NT2/D1 (cell line): ENCODE data around the gene EMD.
"Not testable (repeated sequence)": the region's sequence is repeated elsewhere in the genome, so short reads cannot be mapped to it uniquely, and the experiment has no call there.

ENCODE experiments used
- DNase-seq: peaks from one replicate; pipeline ENCODE4 v3.0.0-alpha.2; 2011; ENCODE audit warnings: low read depth, low spot score
- H3K27me3 ChIP-seq: 2 replicates; pipeline ENCODE4 v1.6.0; 2011; ENCODE audit warnings: mild to moderate bottlenecking; ENCODE audit not compliant: insufficient read length, insufficient read depth
- H3K36me3 ChIP-seq: 2 replicates; pipeline ENCODE4 v1.6.1; 2011; ENCODE audit warnings: mild to moderate bottlenecking, low read length, mixed read lengths; ENCODE audit not compliant: insufficient read depth, insufficient read length
- H3K4me1 ChIP-seq: 2 replicates; pipeline ENCODE4 v1.5.1; 2011; ENCODE audit not compliant: insufficient read depth, insufficient read length
- H3K4me3 ChIP-seq: 2 replicates; pipeline ENCODE4 v1.5.1; 2011; ENCODE audit warnings: low read depth; ENCODE audit not compliant: insufficient read length
- H3K9ac ChIP-seq: 2 replicates; pipeline ENCODE4 v1.6.0; 2011; ENCODE audit warnings: low read depth; ENCODE audit not compliant: insufficient read length
- H3K9me3 ChIP-seq: 2 replicates; pipeline ENCODE4 v1.5.1; 2011; ENCODE audit warnings: mild to moderate bottlenecking, low read length; ENCODE audit not compliant: insufficient read depth
- SUZ12 ChIP-seq: IDR thresholded peaks from 2 replicates; pipeline ENCODE4 v1.6.1; 2011; ENCODE audit not compliant: insufficient read length, insufficient read depth; ENCODE audit errors: extremely low read depth
- YY1 ChIP-seq: IDR thresholded peaks from 2 replicates; pipeline ENCODE4 v1.6.1; 2011; ENCODE audit not compliant: insufficient read length, insufficient read depth
- ZNF274 ChIP-seq: IDR thresholded peaks from 2 replicates; pipeline ENCODE4 v1.6.1; 2011; ENCODE audit warnings: mild to moderate bottlenecking, low read depth, low read length

EMD gene

GRCh38 chrX:154381271-154381670, 2.2 kb downstream of the EMD start:
- TF ChIP-seq ZNF274 (no peak), SUZ12 (no peak), YY1 (no peak)
- no peaks in the 10 kb centered on the region for H3K27me3 ChIP-seq
- no peaks in the 10 kb centered on the region for H3K9me3 ChIP-seq
- H3K4me3 ChIP-seq: no peak overlapping the region
- H3K9ac ChIP-seq: no peak overlapping the region
- no peak for DNase-seq
- H3K4me1 ChIP-seq: peaks cover 2% of the 10 kb centered on the region
- peaks cover 14% of the 10 kb centered on the region for H3K36me3 ChIP-seq

- Histone ChIP-seq H3K27me3 (no peaks in the 10 kb centered on the region), H3K4me3 (no peak overlapping the region), H3K9ac (no peak overlapping the region), H3K4me1 (peaks cover 2% of the 10 kb centered on the region), H3K9me3 (no peaks in the 10 kb centered on the region), H3K36me3 (peaks cover 14% of the 10 kb centered on the region)
- TF ChIP-seq ZNF274: no peak
- TF ChIP-seq YY1: no peak
- TF ChIP-seq SUZ12: no peak
- no peak for DNase-seq
These were observed 3.5 kb downstream of the EMD start for GRCh38 chrX:154382483-154383069.

GRCh38 chrX:154383359-154384283, 4.5 kb downstream of the EMD start:
- TF ChIP-seq ZNF274 (no peak), YY1 (no peak), SUZ12 (no peak)
- H3K27me3 ChIP-seq: no peaks in the 10 kb centered on the region
- H3K9me3 ChIP-seq: no peaks in the 10 kb centered on the region
- H3K36me3 ChIP-seq: peaks cover 14% of the 10 kb centered on the region
- H3K4me3 ChIP-seq: no peak overlapping the region
- H3K4me1 ChIP-seq: peaks cover 2% of the 10 kb centered on the region
- no peak for DNase-seq
- no peak overlapping the region for H3K9ac ChIP-seq

GRCh38 chrX:154384284-154384892, 5.3 kb downstream of the EMD start:
- H3K27me3 ChIP-seq: no peaks in the 10 kb centered on the region
- DNase-seq: no peak
- peaks cover 2% of the 10 kb centered on the region for H3K4me1 ChIP-seq
- H3K9ac ChIP-seq: no peak overlapping the region
- no peaks in the 10 kb centered on the region for H3K9me3 ChIP-seq
- TF ChIP-seq ZNF274: no peak
- no peak for TF ChIP-seq YY1
- TF ChIP-seq SUZ12: no peak
- no peak overlapping the region for H3K4me3 ChIP-seq
- H3K36me3 ChIP-seq: peaks cover 14% of the 10 kb centered on the region

- not testable (repeated sequence) for H3K4me1 ChIP-seq, H3K9me3 ChIP-seq, H3K27me3 ChIP-seq, H3K36me3 ChIP-seq, H3K9ac ChIP-seq, H3K4me3 ChIP-seq, DNase-seq
These were observed 9.0 kb downstream of the EMD start for GRCh38 chrX:154388094-154388493.

GRCh38 chrX:154388649-154389048, 9.6 kb downstream of the EMD start:
- H3K4me1 ChIP-seq, H3K27me3 ChIP-seq, DNase-seq, H3K36me3 ChIP-seq, H3K4me3 ChIP-seq, H3K9ac ChIP-seq, H3K9me3 ChIP-seq: not testable (repeated sequence)

- not testable (repeated sequence) for H3K27me3 ChIP-seq, H3K4me3 ChIP-seq, DNase-seq
These were observed 11.0 kb downstream of the EMD start for GRCh38 chrX:154389812-154390747.

GRCh38 chrX:154396363-154396762, 17.3 kb downstream of the EMD start:
- H3K27me3 ChIP-seq, H3K4me1 ChIP-seq, H3K4me3 ChIP-seq, DNase-seq, H3K9me3 ChIP-seq, H3K9ac ChIP-seq: not testable (repeated sequence)
- H3K36me3 ChIP-seq: peaks cover 27% of the 10 kb centered on the region

More at GRCh38 chrX:154389812-154390747, 11.0 kb downstream of the EMD start:
- not testable (repeated sequence) for H3K36me3 ChIP-seq, H3K9me3 ChIP-seq, H3K9ac ChIP-seq, H3K4me1 ChIP-seq
